ENCODE measurements around the gene VSIG10. TPM values are rescaled to one million over a fixed set of nuclear protein-coding genes. Genes with fewer than 3 reads are reported as not detected.

Gene VSIG10
- total RNA-seq, 2 donors from 2014 or later: 20.4 to 41.0 TPM

- Histone ChIP-seq H3K27ac (peak overlapping the region in 3 of 4 donors; percentile 64 to 90 (median 78)), H3K4me3 (no peak overlapping the region), H3K4me1 (peaks cover 76% of the 10 kb centered on the region), H3K9me3 (no peaks in the 10 kb centered on the region), H3K27me3 (no peaks in the 10 kb centered on the region), H3K36me3 (replicated peaks in 1 of 2; ENCODE audit: insufficient read depth in 1 of 2, low read depth in 2 of 2) (peaks cover 0 to 3% of the 10 kb centered on the region in 2 donors)
- WGBS, 2 donors: 37 to 46% methylated on average over 2 of the region's 2 CpGs
- intact Hi-C loops (cut with DNase I): no loop called here
- DNase-seq (peak; percentile 45 to 58 (median 54)), ATAC-seq (no peak)
- no peak for TF ChIP-seq POLR2A (IDR thresholded peaks at IDR 0.05)
- TF ChIP-seq, protein P1, sequence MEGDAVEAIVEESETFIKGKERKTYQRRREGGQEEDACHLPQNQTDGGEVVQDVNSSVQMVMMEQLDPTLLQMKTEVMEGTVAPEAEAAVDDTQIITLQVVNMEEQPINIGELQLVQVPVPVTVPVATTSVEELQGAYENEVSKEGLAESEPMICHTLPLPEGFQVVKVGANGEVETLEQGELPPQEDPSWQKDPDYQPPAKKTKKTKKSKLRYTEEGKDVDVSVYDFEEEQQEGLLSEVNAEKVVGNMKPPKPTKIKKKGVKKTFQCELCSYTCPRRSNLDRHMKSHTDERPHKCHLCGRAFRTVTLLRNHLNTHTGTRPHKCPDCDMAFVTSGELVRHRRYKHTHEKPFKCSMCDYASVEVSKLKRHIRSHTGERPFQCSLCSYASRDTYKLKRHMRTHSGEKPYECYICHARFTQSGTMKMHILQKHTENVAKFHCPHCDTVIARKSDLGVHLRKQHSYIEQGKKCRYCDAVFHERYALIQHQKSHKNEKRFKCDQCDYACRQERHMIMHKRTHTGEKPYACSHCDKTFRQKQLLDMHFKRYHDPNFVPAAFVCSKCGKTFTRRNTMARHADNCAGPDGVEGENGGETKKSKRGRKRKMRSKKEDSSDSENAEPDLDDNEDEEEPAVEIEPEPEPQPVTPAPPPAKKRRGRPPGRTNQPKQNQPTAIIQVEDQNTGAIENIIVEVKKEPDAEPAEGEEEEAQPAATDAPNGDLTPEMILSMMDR (IDR thresholded peaks at IDR 0.05): peak; percentile 17 to 52 (median 40)
These were observed 48.7 kb downstream of the VSIG10 start for GRCh38 chr12:118055144-118055557.

DNA sequence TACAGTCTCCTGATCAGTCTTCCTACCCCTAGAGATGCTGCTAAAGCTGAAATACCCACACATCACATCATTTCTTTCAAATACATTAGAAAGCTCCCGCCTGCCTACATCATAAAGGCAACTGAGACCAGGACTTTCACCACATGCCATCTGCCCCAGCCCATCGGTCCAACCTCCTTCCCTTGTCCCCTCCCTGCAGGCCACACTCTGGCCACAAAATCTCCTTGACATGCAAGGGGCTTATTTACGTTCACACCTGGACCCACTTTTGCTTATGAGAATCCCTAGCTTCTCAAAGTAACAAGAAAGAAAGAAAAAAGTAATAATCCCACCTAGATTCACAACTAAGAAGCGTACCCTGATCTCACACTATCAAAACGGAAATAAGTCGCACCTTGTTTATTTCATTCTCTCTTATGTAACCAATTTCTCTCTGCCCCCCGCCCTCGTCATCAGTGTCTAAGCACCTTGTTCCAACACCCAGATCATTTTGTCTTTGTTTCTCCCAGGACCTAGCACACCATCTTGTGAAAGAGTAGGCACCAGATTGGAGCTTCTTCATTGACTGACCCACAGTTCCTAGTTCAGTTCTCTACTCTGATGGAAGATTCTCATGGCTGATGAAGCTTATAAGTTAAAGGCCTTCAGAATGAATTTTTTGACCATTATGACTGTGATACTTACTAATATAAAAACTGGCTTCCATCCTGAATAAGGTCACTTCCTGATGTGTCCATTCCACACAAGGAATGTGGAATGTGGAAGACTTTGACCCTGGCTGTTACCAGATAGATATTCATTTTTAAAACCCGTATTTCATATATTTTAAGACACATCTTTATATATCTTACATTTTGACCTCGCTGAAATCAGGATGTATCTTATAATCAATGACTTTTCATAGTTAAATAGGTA, 50.5 kb downstream of the VSIG10 start:
- no peak for TF ChIP-seq POLR2A (IDR thresholded peaks at IDR 0.05)
- TF ChIP-seq, protein P1 (IDR thresholded peaks at IDR 0.05): no peak
- Histone ChIP-seq H3K9me3 (no peaks in the 10 kb centered on the region), H3K4me1 (peaks cover 59% of the 10 kb centered on the region), H3K4me3 (no peak overlapping the region), H3K36me3 (replicated peaks in 1 of 2; ENCODE audit: insufficient read depth in 1 of 2, low read depth in 2 of 2) (peaks cover 0 to 3% of the 10 kb centered on the region in 2 donors), H3K27me3 (no peaks in the 10 kb centered on the region), H3K27ac (peak overlapping the region; percentile 77 to 90 (median 84))
- WGBS, 2 donors: 84 to 87% methylated on average over 10 of the region's 10 CpGs
- intact Hi-C loops (cut with DNase I): no loop called here
- DNase-seq: no peak
- no peak for ATAC-seq

GRCh38 chr12:118052324-118053070, 51.3 kb downstream of the VSIG10 start:
- ATAC-seq (peak; percentile 97), DNase-seq (peak; percentile 85 to 94 (median 90))
- peak in 2 of 3 donors; percentile 30 to 35 for TF ChIP-seq POLR2A (IDR thresholded peaks at IDR 0.05)
- TF ChIP-seq, protein P1 (IDR thresholded peaks at IDR 0.05): no peak
- intact Hi-C loops (cut with DNase I): no loop called here
- Histone ChIP-seq H3K27me3 (no peaks in the 10 kb centered on the region), H3K4me3 (no peak overlapping the region), H3K36me3 (replicated peaks in 1 of 2; ENCODE audit: insufficient read depth in 1 of 2, low read depth in 2 of 2) (peaks cover 0 to 3% of the 10 kb centered on the region in 2 donors), H3K9me3 (no peaks in the 10 kb centered on the region), H3K27ac (peak overlapping the region; percentile 77 to 90 (median 84)), H3K4me1 (peaks cover 54% of the 10 kb centered on the region)
- 31 to 34% methylated on average over 14 of the region's 14 CpGs for WGBS, 2 donors

- 87 to 89% methylated on average over 12 of the region's 12 CpGs for WGBS, 2 donors
- Histone ChIP-seq H3K27ac (peak overlapping the region; percentile 77 to 90 (median 84)), H3K4me1 (peaks cover 42% of the 10 kb centered on the region), H3K27me3 (no peaks in the 10 kb centered on the region), H3K9me3 (no peaks in the 10 kb centered on the region), H3K4me3 (no peak overlapping the region), H3K36me3 (replicated peaks in 1 of 2; ENCODE audit: insufficient read depth in 1 of 2, low read depth in 2 of 2) (peaks cover 0 to 3% of the 10 kb centered on the region in 2 donors)
- intact Hi-C loops (cut with DNase I): no loop called here
- ATAC-seq: no peak
- no peak for TF ChIP-seq POLR2A (IDR thresholded peaks at IDR 0.05)
- TF ChIP-seq, protein P1 (IDR thresholded peaks at IDR 0.05): peak in 1 of 7 experiments; percentile 11
- no peak for DNase-seq
These were observed 52.6 kb downstream of the VSIG10 start for GRCh38 chr12:118050972-118051910.
